HepG2 (cell line): ENCODE results near the gene DNAJB2. TPM values are rescaled to one million over a fixed set of nuclear protein-coding genes. Genes with fewer than 3 reads are reported as not detected.

Experiments
- GPN1 ChIP-seq: sonication (generic); formaldehyde crosslinking; IDR thresholded peaks from 2 replicates; pipeline ENCODE4 v1.5.1; 2020; ENCODE audit warnings: missing genetic modification reagents, borderline replicate concordance
- KLF6 ChIP-seq: IDR thresholded peaks from 2 replicates; pipeline ENCODE4 v1.8.0; 2016; ENCODE audit warnings: missing biosample characterization, missing genetic modification reagents
- RELA ChIP-seq: sonication (generic); formaldehyde crosslinking; IDR thresholded peaks from 2 replicates; pipeline ENCODE4 v1.4.0; 2020; ENCODE audit warnings: missing genetic modification reagents
- SAP130 ChIP-seq: IDR thresholded peaks from 2 replicates; pipeline ENCODE4 v1.6.1; 2016; ENCODE audit warnings: low read depth
- ZNF180 ChIP-seq: sonication (generic); formaldehyde crosslinking; IDR thresholded peaks from 2 replicates; pipeline ENCODE4 v1.4.0; 2020; ENCODE audit warnings: low read depth, missing genetic modification reagents, borderline replicate concordance
- ZNF331 ChIP-seq: sonication (generic); formaldehyde crosslinking; IDR thresholded peaks from 2 replicates; pipeline ENCODE4 v1.4.0; 2020; ENCODE audit warnings: missing genetic modification reagents
- ZNF460 ChIP-seq: sonication (generic); formaldehyde crosslinking; IDR thresholded peaks from 2 replicates; pipeline ENCODE4 v1.5.1; 2020; ENCODE audit warnings: missing genetic modification reagents, mild to moderate bottlenecking, borderline replicate concordance
- ZNF619 ChIP-seq: sonication (generic); formaldehyde crosslinking; IDR thresholded peaks from 2 replicates; pipeline ENCODE4 v1.4.0; 2020; ENCODE audit warnings: mild to moderate bottlenecking, missing genetic modification reagents
- ZNF775 ChIP-seq: sonication (generic); formaldehyde crosslinking; IDR thresholded peaks from 2 replicates; pipeline ENCODE4 v1.4.0; 2020; ENCODE audit warnings: missing genetic modification reagents, mild to moderate bottlenecking, moderate library complexity, borderline replicate concordance
- ZNF777 ChIP-seq: sonication (generic); formaldehyde crosslinking; IDR thresholded peaks from 2 replicates; pipeline ENCODE4 v1.4.0; 2020; ENCODE audit warnings: missing genetic modification reagents
- ZNF879 ChIP-seq: sonication (generic); formaldehyde crosslinking; IDR thresholded peaks from 2 replicates; pipeline ENCODE4 v1.8.1; 2023; ENCODE audit warnings: missing genetic modification reagents
- polyA plus RNA-seq, 8 experiments: library from polyadenylated mRNA; depleted of rRNA in 3 of 8; stranded (reverse) in 7 of 8; unstranded in 1 of 8; fragments of >200 nt; fragmentation: Illumina TruSeq in 4 of 8; extraction: Trizol in 4 of 8; gene quantifications; 2 replicates each; pipeline versions ENCODE4 v1.2.1 to v1.2.3, GENCODE V29; 2011 to 2016; ENCODE audit warnings: low read depth in 4 of 8, missing spikeins in 1 of 8, mixed read lengths in 1 of 8; ENCODE audit not compliant: insufficient read depth in 1 of 8
- total RNA-seq, 5 experiments: library from RNA; depleted of rRNA; stranded (reverse); fragments of >200 nt; fragmentation: Illumina TruSeq; extraction: Trizol; gene quantifications; 2 replicates each; pipeline ENCODE4 v1.2.3, GENCODE V29; 2016; ENCODE audit warnings: low read depth in 1 of 5
- TF ChIP-seq, protein P1 (sequence below), 2 experiments: fragments of 450-650 bp in 1 of 2; sonication (generic) in 1 of 2; formaldehyde crosslinking in 1 of 2; IDR thresholded peaks; 2 replicates each; pipeline versions ENCODE4 v1.6.1 to v1.8.0; 2016 to 2022; ENCODE audit warnings: antibody characterized with exemption in 1 of 2, mild to moderate bottlenecking in 1 of 2, missing genetic modification reagents in 1 of 2
- TF ChIP-seq, protein P2 (sequence below): sonication (generic); formaldehyde crosslinking; IDR thresholded peaks from 2 replicates; pipeline ENCODE4 v1.9.0; 2021; ENCODE audit warnings: missing genetic modification reagents, borderline replicate concordance
- TF ChIP-seq, protein P3 (sequence below): sonication (generic); formaldehyde crosslinking; IDR thresholded peaks from 2 replicates; pipeline ENCODE4 v1.4.0; 2020; ENCODE audit warnings: mild to moderate bottlenecking, missing genetic modification reagents

The DNAJB2 gene
- total and polyA plus RNA-seq, 2 of the 13 experiments (the other 11 are each of a cell fraction or from before 2014, with no cell fraction given), result 21.3 to 31.1 TPM

DNA sequence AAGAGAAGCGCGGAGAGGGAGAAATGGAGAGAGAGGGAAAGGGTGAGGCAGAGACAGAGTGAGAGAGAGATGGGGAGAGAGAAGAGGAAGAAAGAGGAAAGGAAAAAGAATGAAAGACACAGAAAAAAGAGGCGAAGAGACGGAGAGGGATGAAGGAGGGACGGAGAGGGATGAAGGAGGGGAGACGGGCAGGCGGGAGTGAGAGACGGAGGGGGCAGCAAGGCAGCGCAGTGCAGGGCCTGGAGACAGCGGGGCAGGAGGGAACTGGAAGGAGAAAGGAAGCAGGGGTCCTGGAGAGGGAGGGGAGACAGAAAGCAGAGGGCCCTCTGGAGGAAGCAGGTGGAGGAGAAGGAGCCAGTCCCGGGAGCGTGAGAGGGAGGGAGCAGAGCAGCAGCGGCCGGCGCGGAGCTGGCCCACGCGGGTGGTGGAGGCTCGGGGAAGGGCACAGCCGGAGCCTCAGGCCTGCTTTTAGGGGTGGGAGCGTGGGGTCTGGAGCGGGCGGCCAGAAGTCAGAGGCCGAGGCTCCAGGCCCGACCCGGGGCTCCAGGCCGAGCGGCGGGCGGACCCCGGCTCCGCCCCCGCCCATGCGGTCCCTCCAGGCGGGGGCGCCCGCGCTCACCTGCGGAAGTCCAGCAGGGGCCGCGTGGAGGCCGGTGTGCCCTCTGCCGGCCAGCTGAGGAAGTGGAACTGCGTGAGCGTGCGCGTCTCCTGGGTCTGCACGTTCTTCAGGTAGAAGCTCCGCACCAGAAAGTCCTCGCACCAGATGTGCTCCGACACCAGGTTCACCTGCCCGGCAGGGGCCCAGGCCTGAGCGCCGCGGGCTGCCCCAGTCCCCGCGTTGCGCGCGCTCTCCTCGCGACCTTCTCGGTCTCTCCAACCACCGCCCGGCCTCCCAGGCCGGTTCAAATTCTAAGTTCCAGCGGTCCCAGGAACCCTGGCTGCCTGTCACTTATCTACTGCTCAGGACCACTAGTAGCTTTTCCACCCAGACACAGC, 15.5 kb downstream of the DNAJB2 start (continued):
- TF ChIP-seq, protein P1, sequence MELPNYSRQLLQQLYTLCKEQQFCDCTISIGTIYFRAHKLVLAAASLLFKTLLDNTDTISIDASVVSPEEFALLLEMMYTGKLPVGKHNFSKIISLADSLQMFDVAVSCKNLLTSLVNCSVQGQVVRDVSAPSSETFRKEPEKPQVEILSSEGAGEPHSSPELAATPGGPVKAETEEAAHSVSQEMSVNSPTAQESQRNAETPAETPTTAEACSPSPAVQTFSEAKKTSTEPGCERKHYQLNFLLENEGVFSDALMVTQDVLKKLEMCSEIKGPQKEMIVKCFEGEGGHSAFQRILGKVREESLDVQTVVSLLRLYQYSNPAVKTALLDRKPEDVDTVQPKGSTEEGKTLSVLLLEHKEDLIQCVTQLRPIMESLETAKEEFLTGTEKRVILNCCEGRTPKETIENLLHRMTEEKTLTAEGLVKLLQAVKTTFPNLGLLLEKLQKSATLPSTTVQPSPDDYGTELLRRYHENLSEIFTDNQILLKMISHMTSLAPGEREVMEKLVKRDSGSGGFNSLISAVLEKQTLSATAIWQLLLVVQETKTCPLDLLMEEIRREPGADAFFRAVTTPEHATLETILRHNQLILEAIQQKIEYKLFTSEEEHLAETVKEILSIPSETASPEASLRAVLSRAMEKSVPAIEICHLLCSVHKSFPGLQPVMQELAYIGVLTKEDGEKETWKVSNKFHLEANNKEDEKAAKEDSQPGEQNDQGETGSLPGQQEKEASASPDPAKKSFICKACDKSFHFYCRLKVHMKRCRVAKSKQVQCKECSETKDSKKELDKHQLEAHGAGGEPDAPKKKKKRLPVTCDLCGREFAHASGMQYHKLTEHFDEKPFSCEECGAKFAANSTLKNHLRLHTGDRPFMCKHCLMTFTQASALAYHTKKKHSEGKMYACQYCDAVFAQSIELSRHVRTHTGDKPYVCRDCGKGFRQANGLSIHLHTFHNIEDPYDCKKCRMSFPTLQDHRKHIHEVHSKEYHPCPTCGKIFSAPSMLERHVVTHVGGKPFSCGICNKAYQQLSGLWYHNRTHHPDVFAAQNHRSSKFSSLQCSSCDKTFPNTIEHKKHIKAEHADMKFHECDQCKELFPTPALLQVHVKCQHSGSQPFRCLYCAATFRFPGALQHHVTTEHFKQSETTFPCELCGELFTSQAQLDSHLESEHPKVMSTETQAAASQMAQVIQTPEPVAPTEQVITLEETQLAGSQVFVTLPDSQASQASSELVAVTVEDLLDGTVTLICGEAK (IDR thresholded peaks at IDR 0.05), result no peak
- TF ChIP-seq, protein P1 (CRISPR knock-in tag; IDR thresholded peaks at IDR 0.05), result no peak; the same call in 1 of the 2 replicates
- TF ChIP-seq ZNF331 (CRISPR knock-in tag) (peak; percentile 95), ZNF180 (CRISPR knock-in tag) (no peak), GPN1 (CRISPR knock-in tag) (no peak), ZNF777 (CRISPR knock-in tag) (peak; percentile 49; the same call in 1 of the 2 replicates), ZNF775 (CRISPR knock-in tag) (no peak), RELA (0 out of 2 replicates have a peak, but pooled peaks have one; percentile 71), ZNF879 (CRISPR knock-in tag) (no peak), ZNF460 (CRISPR knock-in tag) (no peak), ZNF619 (peak; percentile 95; the same call in 1 of the 2 replicates), SAP130 (CRISPR knock-in tag) (peak; percentile 93), KLF6 (CRISPR knock-in tag) (peak; percentile 90; the same call in 1 of the 2 replicates)
- TF ChIP-seq, protein P2, sequence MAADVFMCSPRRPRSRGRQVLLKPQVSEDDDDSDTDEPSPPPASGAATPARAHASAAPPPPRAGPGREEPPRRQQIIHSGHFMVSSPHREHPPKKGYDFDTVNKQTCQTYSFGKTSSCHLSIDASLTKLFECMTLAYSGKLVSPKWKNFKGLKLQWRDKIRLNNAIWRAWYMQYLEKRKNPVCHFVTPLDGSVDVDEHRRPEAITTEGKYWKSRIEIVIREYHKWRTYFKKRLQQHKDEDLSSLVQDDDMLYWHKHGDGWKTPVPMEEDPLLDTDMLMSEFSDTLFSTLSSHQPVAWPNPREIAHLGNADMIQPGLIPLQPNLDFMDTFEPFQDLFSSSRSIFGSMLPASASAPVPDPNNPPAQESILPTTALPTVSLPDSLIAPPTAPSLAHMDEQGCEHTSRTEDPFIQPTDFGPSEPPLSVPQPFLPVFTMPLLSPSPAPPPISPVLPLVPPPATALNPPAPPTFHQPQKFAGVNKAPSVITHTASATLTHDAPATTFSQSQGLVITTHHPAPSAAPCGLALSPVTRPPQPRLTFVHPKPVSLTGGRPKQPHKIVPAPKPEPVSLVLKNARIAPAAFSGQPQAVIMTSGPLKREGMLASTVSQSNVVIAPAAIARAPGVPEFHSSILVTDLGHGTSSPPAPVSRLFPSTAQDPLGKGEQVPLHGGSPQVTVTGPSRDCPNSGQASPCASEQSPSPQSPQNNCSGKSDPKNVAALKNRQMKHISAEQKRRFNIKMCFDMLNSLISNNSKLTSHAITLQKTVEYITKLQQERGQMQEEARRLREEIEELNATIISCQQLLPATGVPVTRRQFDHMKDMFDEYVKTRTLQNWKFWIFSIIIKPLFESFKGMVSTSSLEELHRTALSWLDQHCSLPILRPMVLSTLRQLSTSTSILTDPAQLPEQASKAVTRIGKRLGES (CRISPR knock-in tag), result no peak
- TF ChIP-seq, protein P3, sequence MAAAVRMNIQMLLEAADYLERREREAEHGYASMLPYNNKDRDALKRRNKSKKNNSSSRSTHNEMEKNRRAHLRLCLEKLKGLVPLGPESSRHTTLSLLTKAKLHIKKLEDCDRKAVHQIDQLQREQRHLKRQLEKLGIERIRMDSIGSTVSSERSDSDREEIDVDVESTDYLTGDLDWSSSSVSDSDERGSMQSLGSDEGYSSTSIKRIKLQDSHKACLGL (CRISPR knock-in tag), result peak; percentile 81
